Epithelial cell of proximal tubule (primary cell): ENCODE measurements around the gene ATP5PO. TPM values are rescaled to one million over a fixed set of nuclear protein-coding genes. Genes with fewer than 3 reads are reported as not detected.
A peak's percentile ranks its signal among the peaks of the same experiment; 100 is the strongest.

Experiments used
- DNase-seq: peaks from one replicate; pipeline ENCODE4 v3.0.0-alpha.2; 2011; ENCODE audit warnings: low read depth
- H3K4me3 ChIP-seq: 2 replicates; pipeline ENCODE4 v1.5.1; 2011; ENCODE audit warnings: low read depth, mild to moderate bottlenecking, low read length
- total RNA-seq: library from RNA; depleted of rRNA; stranded (reverse); fragments of >200 nt; gene quantifications from 2 replicates; pipeline ENCODE4 v1.2.3, GENCODE V29; 2015
- TF ChIP-seq, protein P1 (sequence below): conservative IDR thresholded peaks from 2 replicates; pipeline ENCODE4 v1.5.1; 2012; ENCODE audit warnings: low read depth, mild to moderate bottlenecking, low read length

The ATP5PO gene
- total RNA-seq, 1 donor from 2014 or later, result 313 TPM

DNA sequence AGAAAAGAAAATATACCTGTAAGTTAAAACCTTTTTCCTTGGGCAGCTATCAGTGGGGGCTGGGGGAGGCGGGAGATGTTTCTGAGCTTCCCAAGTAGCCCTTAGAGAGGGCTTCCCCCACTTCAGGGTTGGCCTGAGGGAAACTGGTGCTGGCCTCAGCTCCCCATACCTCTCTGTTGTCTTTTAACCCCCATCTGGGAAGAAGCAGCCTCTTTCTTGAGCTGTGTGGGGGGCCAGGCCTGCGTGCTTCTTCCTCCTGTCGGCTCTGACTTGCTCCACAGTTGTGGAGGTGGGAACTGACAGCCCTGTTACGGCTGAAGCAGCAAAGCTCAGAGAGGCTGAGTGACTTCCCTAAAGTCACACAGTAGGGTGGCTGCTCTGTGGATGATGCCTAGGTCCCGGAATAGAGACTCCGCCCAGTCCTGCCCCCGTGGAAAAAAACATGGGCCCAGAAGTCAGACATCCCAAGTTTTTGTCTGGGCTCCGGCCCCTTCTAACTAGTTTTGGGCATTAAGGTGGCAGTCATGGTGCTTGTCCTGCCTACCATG lies 55.2 kb downstream of the ATP5PO start:
- TF ChIP-seq, protein P1, sequence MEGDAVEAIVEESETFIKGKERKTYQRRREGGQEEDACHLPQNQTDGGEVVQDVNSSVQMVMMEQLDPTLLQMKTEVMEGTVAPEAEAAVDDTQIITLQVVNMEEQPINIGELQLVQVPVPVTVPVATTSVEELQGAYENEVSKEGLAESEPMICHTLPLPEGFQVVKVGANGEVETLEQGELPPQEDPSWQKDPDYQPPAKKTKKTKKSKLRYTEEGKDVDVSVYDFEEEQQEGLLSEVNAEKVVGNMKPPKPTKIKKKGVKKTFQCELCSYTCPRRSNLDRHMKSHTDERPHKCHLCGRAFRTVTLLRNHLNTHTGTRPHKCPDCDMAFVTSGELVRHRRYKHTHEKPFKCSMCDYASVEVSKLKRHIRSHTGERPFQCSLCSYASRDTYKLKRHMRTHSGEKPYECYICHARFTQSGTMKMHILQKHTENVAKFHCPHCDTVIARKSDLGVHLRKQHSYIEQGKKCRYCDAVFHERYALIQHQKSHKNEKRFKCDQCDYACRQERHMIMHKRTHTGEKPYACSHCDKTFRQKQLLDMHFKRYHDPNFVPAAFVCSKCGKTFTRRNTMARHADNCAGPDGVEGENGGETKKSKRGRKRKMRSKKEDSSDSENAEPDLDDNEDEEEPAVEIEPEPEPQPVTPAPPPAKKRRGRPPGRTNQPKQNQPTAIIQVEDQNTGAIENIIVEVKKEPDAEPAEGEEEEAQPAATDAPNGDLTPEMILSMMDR, result no peak
- no peak for DNase-seq
- H3K4me3 ChIP-seq, result no peak overlapping the region

DNA sequence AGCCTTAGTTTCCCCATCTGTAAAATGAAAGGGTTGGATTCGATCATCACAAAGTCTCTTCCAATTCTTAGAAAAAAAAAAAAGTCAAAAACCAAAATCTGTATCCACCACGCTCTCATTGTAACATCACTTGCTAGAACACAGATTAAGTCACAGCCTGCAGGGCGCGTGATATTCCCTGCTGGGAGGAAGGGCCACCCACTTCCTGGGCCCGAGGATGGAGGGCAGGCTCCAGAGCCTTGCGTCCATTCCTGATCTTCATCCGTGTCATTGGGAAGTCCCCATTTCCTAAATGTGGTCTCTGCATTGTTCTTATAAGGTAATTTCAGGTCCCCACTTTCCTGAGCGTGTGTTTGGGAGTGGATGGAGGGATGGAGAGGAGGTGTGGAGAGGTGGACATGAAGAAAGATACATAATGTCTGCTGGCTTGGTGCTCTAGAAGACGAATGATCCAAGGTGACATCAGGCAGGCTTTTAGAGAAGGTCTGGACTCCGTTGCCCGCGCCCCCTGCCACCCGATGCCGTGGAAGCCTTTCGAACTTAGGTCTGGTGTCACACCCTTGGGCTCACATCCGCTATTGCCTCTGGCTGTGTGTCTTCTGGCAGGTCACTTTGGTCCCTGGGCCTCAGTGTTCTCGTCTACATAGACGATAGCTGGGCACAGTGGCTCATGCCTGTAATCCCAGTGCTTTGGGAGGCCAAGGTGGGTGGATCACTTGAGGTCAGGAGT lies 56.1 kb downstream of the ATP5PO start:
- no peak for DNase-seq
- TF ChIP-seq, protein P1, result no peak

DNA sequence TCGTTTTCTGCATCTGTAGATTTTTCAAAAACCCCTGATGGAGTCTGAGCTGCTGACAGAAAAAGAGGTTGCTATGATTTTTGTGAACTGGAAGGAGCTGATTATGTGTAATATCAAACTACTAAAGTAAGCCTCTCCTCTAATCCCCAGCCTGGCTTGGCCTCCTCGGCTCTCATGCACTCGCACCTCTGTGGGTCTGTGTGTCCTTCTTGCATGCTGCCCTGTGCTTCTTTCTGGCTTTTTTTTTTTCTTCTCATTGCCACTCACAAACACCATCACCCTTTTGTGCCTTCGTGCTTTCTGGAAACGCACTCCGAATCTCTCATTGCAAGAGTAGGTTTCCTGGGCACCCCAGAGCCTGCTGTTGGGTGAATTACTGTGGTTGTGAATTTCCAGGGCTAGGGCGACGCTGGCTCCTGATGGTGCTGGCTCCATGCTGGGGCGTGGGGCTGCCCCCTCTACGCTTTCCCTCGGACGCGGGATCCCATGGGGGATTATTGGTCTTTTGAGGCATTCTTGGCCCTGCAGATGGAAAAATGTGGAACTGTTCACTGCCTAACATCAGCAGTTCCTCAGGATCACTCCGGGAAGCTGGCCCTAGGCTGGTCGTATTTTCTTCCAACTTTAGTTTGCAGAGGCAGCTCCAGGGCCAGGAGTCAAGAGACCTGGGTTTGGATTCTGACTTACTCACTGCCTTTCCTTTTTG lies 56.8 kb downstream of the ATP5PO start:
- DNase-seq, result no peak
- no peak overlapping the region for H3K4me3 ChIP-seq
- TF ChIP-seq, protein P1, result no peak

More for the DNA sequence above, 56.1 kb downstream of the ATP5PO start:
- H3K4me3 ChIP-seq, result no peak overlapping the region

DNA sequence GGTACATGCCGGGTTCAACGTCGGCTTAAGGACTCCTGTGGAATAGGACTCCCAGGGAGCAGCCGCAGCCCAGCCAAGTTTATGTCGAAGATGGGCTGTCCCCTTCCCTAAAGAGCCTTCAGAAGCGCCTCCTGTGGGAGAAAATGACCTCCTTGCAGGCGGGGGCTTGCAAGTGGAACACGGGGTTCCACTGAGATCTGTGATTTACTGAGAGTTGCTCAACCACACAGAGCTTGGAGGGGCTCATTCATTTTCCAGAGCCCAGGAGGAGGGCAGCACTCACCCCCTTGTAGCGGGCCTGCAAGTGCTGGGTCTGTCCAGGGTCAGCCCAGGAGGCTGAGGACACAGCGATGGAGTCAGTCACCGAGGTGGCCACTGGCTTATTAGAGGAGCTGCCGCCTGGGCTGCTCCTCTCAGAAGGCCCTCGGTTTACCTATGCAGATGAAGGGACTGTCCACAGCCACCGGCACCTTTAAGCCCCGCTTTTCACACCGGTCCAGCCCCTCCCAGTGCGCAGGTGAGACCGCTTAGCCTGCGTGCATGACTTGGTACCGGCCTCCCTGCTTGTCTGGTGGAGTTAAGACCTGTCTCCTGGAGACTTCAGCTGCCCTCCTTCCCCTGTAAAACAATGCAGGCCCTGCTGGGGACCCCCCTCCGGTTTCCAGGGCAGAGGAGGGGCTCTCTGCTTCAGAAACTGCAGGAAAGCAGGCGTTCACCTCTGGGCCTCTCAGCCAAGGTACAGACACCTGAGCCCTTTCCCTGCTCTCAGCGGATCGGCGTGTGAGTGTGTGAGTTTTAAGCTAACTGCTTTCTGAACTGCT lies 57.5 kb downstream of the ATP5PO start:
- no peak for DNase-seq
- TF ChIP-seq, protein P1, result no peak
- no peak overlapping the region for H3K4me3 ChIP-seq

DNA sequence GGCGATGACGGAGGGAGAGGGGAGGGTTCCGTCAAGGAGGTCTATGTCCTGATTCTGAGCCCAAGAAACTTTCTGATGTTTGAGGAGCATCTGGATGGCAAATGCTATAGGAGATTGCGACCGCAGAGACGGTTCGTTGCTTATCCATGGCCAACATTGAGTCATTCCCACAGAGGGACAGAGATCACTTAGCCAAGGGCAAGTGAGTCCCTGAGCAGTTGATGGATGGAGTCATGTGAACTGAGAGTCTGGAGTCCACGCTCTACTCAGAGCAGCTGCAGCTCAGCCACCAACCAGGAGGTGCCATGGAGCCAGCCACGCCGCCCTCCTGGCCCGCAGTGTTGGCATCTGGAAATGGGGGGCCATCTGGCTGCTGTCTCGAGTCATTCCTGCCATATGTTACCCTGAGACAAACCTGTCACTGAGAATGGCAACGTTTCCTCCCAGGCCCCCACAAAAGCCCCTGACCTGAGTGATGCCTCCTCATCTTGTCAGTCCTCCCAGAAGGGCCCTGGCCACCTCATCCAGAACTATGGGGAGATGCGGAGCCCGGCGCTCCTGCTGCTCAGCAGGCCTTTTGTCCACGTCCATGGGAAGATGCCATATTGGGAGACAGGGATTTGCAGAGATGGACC lies 58.6 kb downstream of the ATP5PO start:
- TF ChIP-seq, protein P1, result no peak
- no peak for DNase-seq
- H3K4me3 ChIP-seq, result no peak overlapping the region

DNA sequence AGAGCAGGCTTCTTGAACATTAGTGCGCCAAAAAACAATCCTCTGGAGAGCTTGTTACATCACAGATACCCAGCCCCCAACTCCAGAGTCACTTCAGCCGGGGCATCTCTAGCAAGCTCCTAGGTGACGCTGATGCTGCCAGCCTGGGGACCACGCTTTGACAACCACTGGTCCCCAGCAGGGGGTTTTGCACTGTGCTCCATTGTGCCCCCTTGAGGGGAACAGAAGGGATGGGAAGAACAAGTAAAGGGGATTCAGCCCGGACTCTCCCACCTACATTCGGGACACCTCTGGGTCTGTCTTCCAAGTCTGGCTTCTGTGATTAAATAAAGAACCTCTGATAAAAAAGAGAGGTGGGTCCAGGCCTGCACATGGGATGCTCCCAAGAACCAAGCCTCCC lies 60.4 kb downstream of the ATP5PO start:
- H3K4me3 ChIP-seq, result no peak overlapping the region
- TF ChIP-seq, protein P1, result peak; percentile 25
- DNase-seq, result no peak
